IPS DF 6.9 (cell line): ENCODE results near the gene CLEC12A.
A peak's percentile ranks its signal among the peaks of the same experiment; 100 is the strongest.

Experiments
- DNase-seq: peaks from one replicate; pipeline ENCODE4 v3.0.0-alpha.2; 2013; ENCODE audit warnings: low read depth, low spot score
- H3K27ac ChIP-seq: one replicate; pipeline ENCODE4 v1.5.1; 2013; ENCODE audit warnings: low read length, control low read depth
- H3K27me3 ChIP-seq: 2 replicates; pipeline ENCODE4 v1.6.1; 2013; ENCODE audit warnings: mild to moderate bottlenecking, low read length; ENCODE audit not compliant: control insufficient read depth, insufficient read depth
- H3K36me3 ChIP-seq: 2 replicates; pipeline ENCODE4 v1.6.1; 2013; ENCODE audit warnings: low read length; ENCODE audit not compliant: control insufficient read depth, insufficient read depth
- H3K4me1 ChIP-seq: 2 replicates; pipeline ENCODE4 v1.6.1; 2013; ENCODE audit warnings: low read length; ENCODE audit not compliant: control insufficient read depth, insufficient read depth
- H3K4me3 ChIP-seq: 2 replicates; pipeline ENCODE4 v1.5.1; 2013; ENCODE audit warnings: mild to moderate bottlenecking, low read length
- H3K9me3 ChIP-seq: 2 replicates; pipeline ENCODE4 v1.6.1; 2013; ENCODE audit warnings: low read length, inconsistent platforms; ENCODE audit not compliant: control insufficient read depth, insufficient read depth
- WGBS: extraction: QIAGEN DNeasy Blood & Tissue Kit; methylation state at CpG from one replicate; pipeline ENCODE4 v1.1.7; 2013; ENCODE audit warnings: mixed read lengths, missing lambda C conversion rate; ENCODE audit not compliant: insufficient read length, insufficient coverage; 5-methylcytosine and 5-hydroxymethylcytosine counted together

Gene CLEC12A

DNA sequence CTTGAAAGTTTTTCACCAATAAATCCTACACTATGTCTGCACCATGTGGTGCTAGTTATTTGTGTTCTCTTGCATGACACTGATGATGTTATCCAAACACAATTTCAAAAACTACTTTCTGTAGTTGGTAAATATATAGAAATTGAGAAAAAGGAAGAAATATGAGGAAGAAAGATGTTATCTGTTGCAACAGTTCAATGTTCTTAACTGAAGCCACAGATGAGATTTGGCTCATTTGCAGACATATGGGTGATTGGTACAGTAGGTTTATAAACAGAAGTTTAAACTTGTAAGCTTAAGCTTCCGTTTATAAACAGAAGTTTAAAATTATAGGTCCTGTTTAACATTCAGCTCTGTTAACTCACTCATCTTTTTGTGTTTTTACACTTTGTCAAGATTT lies at the start of gene CLEC12A:
CLEC12A (plus strand) TSS at position 229 of the 400 bp plus-strand sequence. CDS start 188 bp downstream, outside the sequence.
- no peaks in the 10 kb centered on the region for H3K36me3 ChIP-seq
- no peak within 1 kb of the TSS for H3K4me3 ChIP-seq
- H3K27me3 ChIP-seq: no peaks in the 10 kb centered on the region
- no peak within 1 kb of the TSS for H3K27ac ChIP-seq
- no CpG with 5 or more reads among the region's 1 CpG for WGBS
- no peaks in the 10 kb centered on the region for H3K4me1 ChIP-seq
- DNase-seq: no peak
- peaks cover 2% of the 10 kb centered on the region; the same call in 1 of the 2 replicates for H3K9me3 ChIP-seq

DNA sequence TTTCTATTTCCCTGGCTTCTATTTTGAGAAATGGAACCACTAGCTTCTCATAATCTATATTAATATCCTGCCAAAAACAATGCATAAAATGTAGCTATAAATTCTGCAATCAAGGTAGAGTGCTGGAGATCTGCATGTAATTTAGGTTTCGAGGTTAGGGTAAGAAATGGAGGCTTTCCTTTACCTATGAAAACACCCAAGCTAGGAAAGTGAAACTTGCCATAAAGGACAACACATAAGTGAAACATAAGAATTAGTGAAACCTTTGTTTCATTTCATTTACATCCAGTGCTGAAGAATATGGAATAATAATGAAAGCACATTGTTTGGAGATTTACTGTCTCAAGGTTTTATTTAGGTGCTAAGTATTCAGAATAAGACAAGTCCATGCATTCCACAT lies 48.8 kb upstream of the CLEC12A start:
- no peak for DNase-seq
- Histone ChIP-seq H3K27me3 (no peaks in the 10 kb centered on the region), H3K9me3 (no peaks in the 10 kb centered on the region), H3K36me3 (no peaks in the 10 kb centered on the region), H3K4me1 (no peaks in the 10 kb centered on the region), H3K4me3 (no peak overlapping the region), H3K27ac (no peak overlapping the region)
- WGBS: no CpG with 5 or more reads among the region's 1 CpG

DNA sequence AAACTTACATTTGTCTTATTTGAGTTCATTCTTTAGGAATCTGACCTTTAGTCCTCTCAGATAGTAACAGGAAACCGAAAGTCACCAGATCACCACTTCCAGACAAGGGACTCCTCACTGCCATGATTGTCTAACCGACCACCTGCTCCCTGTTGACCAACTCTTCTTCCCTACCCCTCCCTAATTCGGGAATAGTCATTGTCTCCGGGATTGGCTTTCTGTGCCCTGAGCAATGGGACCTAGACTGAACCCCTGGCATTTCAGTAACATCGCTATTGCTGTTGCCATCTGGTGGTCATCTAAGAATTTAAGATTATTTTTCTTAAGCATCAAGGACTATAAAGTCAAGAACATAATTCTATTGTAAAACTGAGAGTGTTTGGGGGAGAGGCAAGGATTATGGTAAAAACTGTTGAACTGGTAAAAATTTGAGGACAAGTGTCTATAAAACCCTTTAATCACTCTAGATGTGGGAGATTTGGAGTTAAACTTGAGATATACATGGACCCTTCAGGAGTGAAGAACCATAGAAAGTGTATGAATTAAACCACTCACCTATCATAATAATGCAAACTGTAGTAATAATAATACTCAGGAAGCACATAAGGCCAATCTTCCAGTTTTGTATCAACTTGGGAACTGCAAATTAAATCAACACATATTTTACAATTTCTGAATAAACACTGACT lies 45.4 kb upstream of the CLEC12A start:
- Histone ChIP-seq H3K9me3 (no peaks in the 10 kb centered on the region), H3K4me1 (no peaks in the 10 kb centered on the region), H3K27me3 (no peaks in the 10 kb centered on the region), H3K4me3 (no peak overlapping the region), H3K27ac (no peak overlapping the region), H3K36me3 (no peaks in the 10 kb centered on the region)
- WGBS: no CpG with 5 or more reads among the region's 5 CpGs
- DNase-seq: peak; percentile 52

DNA sequence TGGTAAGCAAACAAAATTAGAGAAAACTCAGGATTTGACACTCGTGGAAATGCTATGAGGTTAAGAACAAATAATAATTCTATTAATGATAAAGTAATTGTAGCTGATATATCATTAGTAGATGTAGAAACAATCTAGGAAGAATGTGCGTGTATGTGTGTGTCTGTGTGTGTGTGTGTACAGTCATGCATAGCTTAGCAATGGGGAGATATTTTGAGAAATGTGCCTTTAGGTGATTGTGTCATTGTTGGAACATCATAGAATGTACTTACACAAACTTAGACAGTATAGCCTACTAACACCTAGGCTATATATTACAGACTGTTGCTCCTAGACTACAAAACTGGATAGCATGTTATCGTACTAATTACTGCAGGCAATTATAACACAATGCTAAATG lies 44.3 kb upstream of the CLEC12A start:
- DNase-seq: no peak
- no peak overlapping the region for H3K4me3 ChIP-seq
- H3K9me3 ChIP-seq: no peaks in the 10 kb centered on the region
- no peaks in the 10 kb centered on the region for H3K36me3 ChIP-seq
- no peaks in the 10 kb centered on the region for H3K4me1 ChIP-seq
- no CpG with 5 or more reads among the region's 3 CpGs for WGBS
- H3K27me3 ChIP-seq: no peaks in the 10 kb centered on the region
- H3K27ac ChIP-seq: no peak overlapping the region

- WGBS: no CpG with 5 or more reads among the region's 3 CpGs
Measured at GRCh38 chr12:9928607-9929006, 42.6 kb upstream of the CLEC12A start.

DNA sequence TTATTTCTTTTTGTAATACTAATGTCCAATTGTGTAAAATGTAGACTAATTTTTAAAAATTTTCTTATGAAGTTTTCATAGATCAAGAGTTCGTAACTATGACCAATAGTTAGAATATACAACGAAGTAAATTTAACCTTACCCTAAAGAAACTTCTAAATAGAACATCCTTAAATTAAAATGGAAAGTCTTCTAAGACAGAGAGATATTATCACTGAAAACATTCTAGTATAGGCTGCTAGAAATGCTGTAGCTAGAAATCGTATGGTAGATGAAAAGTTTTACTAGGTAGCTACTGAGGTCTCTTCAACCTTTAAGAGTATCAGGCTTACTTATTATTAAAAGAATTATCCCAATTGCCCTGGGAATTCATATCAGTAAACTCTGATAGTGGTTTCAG lies 40.0 kb upstream of the CLEC12A start:
- H3K27me3 ChIP-seq: no peaks in the 10 kb centered on the region
- H3K9me3 ChIP-seq: no peaks in the 10 kb centered on the region
- H3K4me1 ChIP-seq: no peaks in the 10 kb centered on the region
- no peak overlapping the region for H3K4me3 ChIP-seq
- no peak overlapping the region for H3K27ac ChIP-seq
- no peaks in the 10 kb centered on the region for H3K36me3 ChIP-seq
- no CpG with 5 or more reads among the region's 3 CpGs for WGBS
- no peak for DNase-seq

More at GRCh38 chr12:9928607-9929006, 42.6 kb upstream of the CLEC12A start:
- Histone ChIP-seq H3K4me1 (no peaks in the 10 kb centered on the region), H3K9me3 (no peaks in the 10 kb centered on the region), H3K27me3 (no peaks in the 10 kb centered on the region), H3K36me3 (no peaks in the 10 kb centered on the region), H3K4me3 (no peak overlapping the region), H3K27ac (no peak overlapping the region)
- DNase-seq: no peak

GRCh38 chr12:9932270-9932669 lies 38.9 kb upstream of the CLEC12A start, which contains the start of gene CLEC2A:
Gene CLEC2A, minus strand, starts transcription at chr12:9932370. Its CDS starts 41 bp downstream, at chr12:9932329.
- WGBS: no CpG with 5 or more reads among the region's 6 CpGs
- no peak for DNase-seq
- H3K4me3 ChIP-seq: no peak within 1 kb of the TSS
- no peak within 1 kb of the TSS for H3K27ac ChIP-seq
- H3K4me1 ChIP-seq: no peaks in the 10 kb centered on the region
- no peaks in the 10 kb centered on the region for H3K36me3 ChIP-seq
- H3K27me3 ChIP-seq: no peaks in the 10 kb centered on the region
- no peaks in the 10 kb centered on the region for H3K9me3 ChIP-seq

DNA sequence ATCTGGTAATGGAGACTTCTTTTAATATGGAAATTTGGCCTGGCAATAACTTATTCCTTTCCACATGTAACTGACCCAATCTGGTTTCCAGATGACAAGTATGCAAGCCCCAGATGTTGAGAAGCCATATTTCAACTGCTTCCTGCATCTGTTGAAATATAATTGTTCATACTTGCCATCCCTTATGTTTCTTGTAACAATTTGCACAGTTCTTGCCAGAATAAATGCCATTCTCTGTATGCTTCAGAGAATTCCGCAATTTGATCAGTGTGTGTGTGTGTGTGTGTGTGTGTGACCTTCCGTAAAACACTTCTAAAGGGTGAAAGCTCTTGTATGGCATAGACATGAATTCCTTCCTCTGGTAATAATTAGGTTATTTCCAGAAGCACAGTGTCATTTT lies 37.3 kb upstream of the CLEC12A start:
- no peak for DNase-seq
- Histone ChIP-seq H3K27me3 (no peaks in the 10 kb centered on the region), H3K27ac (no peak overlapping the region), H3K36me3 (no peaks in the 10 kb centered on the region), H3K4me1 (no peaks in the 10 kb centered on the region), H3K9me3 (no peaks in the 10 kb centered on the region), H3K4me3 (no peak overlapping the region)
- no CpG with 5 or more reads among the region's 2 CpGs for WGBS

- Histone ChIP-seq H3K4me3 (no peak overlapping the region), H3K27me3 (no peaks in the 10 kb centered on the region), H3K9me3 (no peaks in the 10 kb centered on the region), H3K4me1 (no peaks in the 10 kb centered on the region), H3K27ac (no peak overlapping the region), H3K36me3 (no peaks in the 10 kb centered on the region)
- DNase-seq: no peak
- no CpG with 5 or more reads among the region's 2 CpGs for WGBS
Measured at GRCh38 chr12:9935026-9935425, 36.2 kb upstream of the CLEC12A start.

DNA sequence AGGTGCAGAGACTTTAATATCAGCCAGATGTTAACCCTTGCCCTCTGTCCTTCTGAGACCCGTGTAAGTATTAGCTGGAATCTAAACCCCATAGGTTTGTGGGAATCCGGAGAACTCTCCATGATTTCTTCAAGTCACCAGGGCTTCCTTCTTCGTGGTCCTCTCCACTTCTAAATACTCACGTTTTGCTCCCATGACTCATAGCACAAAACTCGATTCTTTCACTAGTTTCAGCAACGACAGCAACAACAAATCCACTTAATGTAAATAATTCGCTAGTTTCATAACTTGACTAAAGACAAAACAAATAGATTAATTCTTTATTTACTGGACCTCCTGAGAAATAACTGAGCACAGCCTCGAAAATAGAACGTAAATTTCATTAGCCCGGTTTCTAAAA lies 34.6 kb upstream of the CLEC12A start:
- Histone ChIP-seq H3K27me3 (no peaks in the 10 kb centered on the region), H3K27ac (no peak overlapping the region), H3K4me1 (no peaks in the 10 kb centered on the region), H3K36me3 (no peaks in the 10 kb centered on the region), H3K9me3 (no peaks in the 10 kb centered on the region), H3K4me3 (no peak overlapping the region)
- DNase-seq: no peak
- no CpG with 5 or more reads among the region's 10 CpGs for WGBS

GRCh38 chr12:9940375-9940774 lies 30.8 kb upstream of the CLEC12A start:
- Histone ChIP-seq H3K27ac (no peak overlapping the region), H3K9me3 (no peaks in the 10 kb centered on the region), H3K4me1 (no peaks in the 10 kb centered on the region), H3K27me3 (no peaks in the 10 kb centered on the region), H3K36me3 (no peaks in the 10 kb centered on the region), H3K4me3 (no peak overlapping the region)
- no CpG with 5 or more reads among the region's 2 CpGs for WGBS
- no peak for DNase-seq
